Skeletal muscle tissue (tissue), 4 donors: Measurements from ENCODE around the gene ZNF148. TPM values are rescaled to one million over a fixed set of nuclear protein-coding genes. Genes with fewer than 3 reads are reported as not detected.

Experiments used
- H3K27ac ChIP-seq: one replicate; pipeline ENCODE4 v1.7.0; 2013; ENCODE audit warnings: mild to moderate bottlenecking, low read depth, low read length, inconsistent platforms
- H3K27me3 ChIP-seq, 3 donors: one replicate each; pipeline ENCODE4 v1.7.0; 2013; ENCODE audit warnings: low read length in 3 of 3; ENCODE audit not compliant: control insufficient read depth in 3 of 3, insufficient read depth in 3 of 3
- H3K36me3 ChIP-seq, 3 donors: one replicate each; pipeline ENCODE4 v1.7.0; 2013; ENCODE audit warnings: low read length in 3 of 3; ENCODE audit not compliant: control insufficient read depth in 3 of 3, insufficient read depth in 3 of 3
- H3K4me1 ChIP-seq, 3 donors: one replicate each; pipeline ENCODE4 v1.7.0; 2013; ENCODE audit warnings: low read length in 3 of 3, mild to moderate bottlenecking in 3 of 3; ENCODE audit not compliant: control insufficient read depth in 3 of 3, insufficient read depth in 3 of 3
- H3K4me3 ChIP-seq, 3 donors: one replicate each; pipeline ENCODE4 v1.7.0; 2013; ENCODE audit warnings: low read length in 3 of 3
- H3K9ac ChIP-seq, 3 donors: one replicate each; pipeline ENCODE4 v1.7.0; 2013; ENCODE audit warnings: low read length in 3 of 3, mild to moderate bottlenecking in 3 of 3, moderate library complexity in 2 of 3, low read depth in 1 of 3
- H3K9me3 ChIP-seq, 3 donors: one replicate each; pipeline ENCODE4 v1.7.0; 2013; ENCODE audit warnings: low read length in 3 of 3; ENCODE audit not compliant: control insufficient read depth in 3 of 3
- total RNA-seq: library from RNA; depleted of rRNA; stranded (reverse); fragments of >200 nt; gene quantifications from one replicate; pipeline ENCODE4 v1.2.3, GENCODE V29; 2014
- donor health status: Osteomylitis.

The ZNF148 gene
- total RNA-seq, 1 donor from 2014 or later = 17.7 TPM

- Histone ChIP-seq H3K36me3 (no peaks in the 10 kb centered on the region), H3K27ac (no peak overlapping the region), H3K4me1 (peaks cover 0 to 6% (median 2%) of the 10 kb centered on the region in 3 donors), H3K4me3 (no peak overlapping the region), H3K9ac (no peak overlapping the region), H3K27me3 (no peaks in the 10 kb centered on the region), H3K9me3 (no peaks in the 10 kb centered on the region)
Observed at GRCh38 chr3:125318871-125319270, 56.3 kb downstream of the ZNF148 start.

GRCh38 chr3:125318167-125318865 lies 56.8 kb downstream of the ZNF148 start:
- H3K4me1 ChIP-seq = peaks cover 0 to 6% (median 2%) of the 10 kb centered on the region in 3 donors
- H3K9ac ChIP-seq = no peak overlapping the region
- H3K27ac ChIP-seq = no peak overlapping the region
- peaks cover 0 to 1% (median under 1%) of the 10 kb centered on the region in 3 donors for H3K36me3 ChIP-seq
- no peak overlapping the region for H3K4me3 ChIP-seq
- no peaks in the 10 kb centered on the region for H3K9me3 ChIP-seq
- no peaks in the 10 kb centered on the region for H3K27me3 ChIP-seq

- Histone ChIP-seq H3K36me3 (peaks cover 0 to 5% (median 2%) of the 10 kb centered on the region in 3 donors), H3K9me3 (no peaks in the 10 kb centered on the region), H3K4me3 (no peak overlapping the region), H3K4me1 (peaks cover 0 to 6% (median 2%) of the 10 kb centered on the region in 3 donors), H3K27me3 (no peaks in the 10 kb centered on the region), H3K27ac (no peak overlapping the region), H3K9ac (no peak overlapping the region)
Observed at GRCh38 chr3:125317761-125318160, 57.4 kb downstream of the ZNF148 start.

- peaks cover 0 to 9% (median 8%) of the 10 kb centered on the region in 3 donors for H3K36me3 ChIP-seq
- no peaks in the 10 kb centered on the region for H3K9me3 ChIP-seq
- no peak overlapping the region for H3K4me3 ChIP-seq
- H3K4me1 ChIP-seq = peaks cover 0 to 2% (median 0%) of the 10 kb centered on the region in 3 donors
- no peak overlapping the region for H3K27ac ChIP-seq
- H3K9ac ChIP-seq = no peak overlapping the region
- H3K27me3 ChIP-seq = no peaks in the 10 kb centered on the region
Observed at GRCh38 chr3:125316949-125317348, 58.2 kb downstream of the ZNF148 start.

- H3K4me3 ChIP-seq = no peak overlapping the region
- H3K9me3 ChIP-seq = no peaks in the 10 kb centered on the region
- H3K36me3 ChIP-seq = peaks cover 0 to 9% (median 8%) of the 10 kb centered on the region in 3 donors
- H3K4me1 ChIP-seq = peaks cover 0 to 2% (median 0%) of the 10 kb centered on the region in 3 donors
- H3K27me3 ChIP-seq = no peaks in the 10 kb centered on the region
- no peak overlapping the region for H3K9ac ChIP-seq
- H3K27ac ChIP-seq = no peak overlapping the region
Observed at GRCh38 chr3:125316246-125316645, 58.9 kb downstream of the ZNF148 start.

GRCh38 chr3:125313060-125313635 lies 62.0 kb downstream of the ZNF148 start:
- peaks cover 0 to 12% (median 8%) of the 10 kb centered on the region in 3 donors for H3K36me3 ChIP-seq
- H3K4me3 ChIP-seq = no peak overlapping the region
- no peak overlapping the region for H3K27ac ChIP-seq
- H3K27me3 ChIP-seq = no peaks in the 10 kb centered on the region
- peaks cover 0 to 3% (median 0%) of the 10 kb centered on the region in 3 donors for H3K4me1 ChIP-seq
- no peaks in the 10 kb centered on the region for H3K9me3 ChIP-seq
- H3K9ac ChIP-seq = no peak overlapping the region

GRCh38 chr3:125310623-125311081 lies 64.5 kb downstream of the ZNF148 start:
- Histone ChIP-seq H3K9ac (no peak overlapping the region), H3K36me3 (peaks cover 0 to 12% (median 8%) of the 10 kb centered on the region in 3 donors), H3K4me3 (peak overlapping the region in 2 of 3 donors; percentile 34 to 61), H3K9me3 (no peaks in the 10 kb centered on the region), H3K27me3 (no peaks in the 10 kb centered on the region), H3K4me1 (peaks cover 0 to 3% (median 0%) of the 10 kb centered on the region in 3 donors), H3K27ac (no peak overlapping the region)

GRCh38 chr3:125309476-125309875 lies 65.6 kb downstream of the ZNF148 start:
- Histone ChIP-seq H3K4me1 (peaks cover 0 to 4% (median 0%) of the 10 kb centered on the region in 3 donors), H3K27ac (no peak overlapping the region), H3K36me3 (peaks cover 0 to 12% (median 8%) of the 10 kb centered on the region in 3 donors), H3K9ac (no peak overlapping the region), H3K9me3 (no peaks in the 10 kb centered on the region), H3K27me3 (no peaks in the 10 kb centered on the region), H3K4me3 (no peak overlapping the region)

- peaks cover 0 to 3% (median 0%) of the 10 kb centered on the region in 3 donors for H3K36me3 ChIP-seq
- H3K4me1 ChIP-seq = peaks cover 0 to 13% (median 0%) of the 10 kb centered on the region in 3 donors
- H3K27ac ChIP-seq = no peak overlapping the region
- H3K9me3 ChIP-seq = no peaks in the 10 kb centered on the region
- no peak overlapping the region for H3K4me3 ChIP-seq
- no peak overlapping the region for H3K9ac ChIP-seq
- H3K27me3 ChIP-seq = no peaks in the 10 kb centered on the region
Observed at GRCh38 chr3:125306620-125307019, 68.5 kb downstream of the ZNF148 start.

GRCh38 chr3:125302932-125303331 lies 72.2 kb downstream of the ZNF148 start:
- Histone ChIP-seq H3K27ac (no peak overlapping the region), H3K36me3 (no peaks in the 10 kb centered on the region), H3K4me1 (peaks cover 0 to 10% (median 0%) of the 10 kb centered on the region in 3 donors), H3K9ac (no peak overlapping the region), H3K4me3 (no peak overlapping the region), H3K9me3 (no peaks in the 10 kb centered on the region), H3K27me3 (no peaks in the 10 kb centered on the region)
